NCI-H526 treated with DMSO at 0.1 percent for 48 hours (cell line): ENCODE measurements around the gene PIP5K1B.
A peak's percentile ranks its signal among the peaks of the same experiment; 100 is the strongest.
"Not testable (repeated sequence)": the region's sequence is repeated elsewhere in the genome, so short reads cannot be mapped to it uniquely, and the experiment has no call there.

Source experiments
- DNase-seq: peaks from one replicate; lab custom pipeline; 2025; lab: John Stamatoyannopoulos, UW

Gene PIP5K1B

DNA sequence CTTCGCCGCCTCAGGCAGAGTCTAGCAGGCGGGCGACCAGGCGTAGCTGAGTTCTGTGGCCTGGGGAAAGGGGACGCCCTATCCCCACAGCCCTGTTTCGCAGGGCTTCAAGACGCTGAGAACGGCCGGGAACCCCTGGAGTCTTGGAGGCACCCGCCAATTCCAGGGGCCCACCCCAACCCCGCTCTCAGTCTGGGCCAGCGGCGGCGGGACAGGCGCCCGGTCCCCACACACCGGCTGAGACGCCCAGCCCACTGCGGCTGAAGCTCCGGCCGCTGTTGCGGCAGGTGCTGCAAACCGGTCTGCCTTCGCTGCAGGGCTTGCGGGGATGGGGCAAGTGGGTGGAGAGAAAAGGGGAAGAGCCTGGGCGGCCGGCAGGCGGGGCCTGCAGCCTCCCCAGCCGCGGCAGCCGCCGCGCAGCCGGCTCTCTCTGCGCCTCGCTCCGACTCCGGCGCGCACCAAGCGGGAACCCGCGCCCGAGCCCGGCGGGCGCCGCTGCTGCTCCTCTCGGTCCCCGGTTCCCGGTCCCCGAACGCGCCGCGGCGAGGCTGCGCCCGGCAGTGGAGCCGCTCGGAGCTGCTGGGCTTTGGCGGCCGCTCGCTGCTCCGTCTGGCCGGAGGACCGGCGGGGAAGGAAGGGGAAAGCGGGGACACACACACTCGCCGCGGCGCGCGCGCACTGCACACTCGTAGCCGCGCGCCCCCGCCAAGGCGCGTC is at the start of gene PIP5K1B:
TSS of gene PIP5K1B (plus strand) at position 427 of the 717 bp plus-strand sequence. CDS start 117,375 bp downstream, outside the sequence.
- DNase-seq = peak; percentile 65

DNA sequence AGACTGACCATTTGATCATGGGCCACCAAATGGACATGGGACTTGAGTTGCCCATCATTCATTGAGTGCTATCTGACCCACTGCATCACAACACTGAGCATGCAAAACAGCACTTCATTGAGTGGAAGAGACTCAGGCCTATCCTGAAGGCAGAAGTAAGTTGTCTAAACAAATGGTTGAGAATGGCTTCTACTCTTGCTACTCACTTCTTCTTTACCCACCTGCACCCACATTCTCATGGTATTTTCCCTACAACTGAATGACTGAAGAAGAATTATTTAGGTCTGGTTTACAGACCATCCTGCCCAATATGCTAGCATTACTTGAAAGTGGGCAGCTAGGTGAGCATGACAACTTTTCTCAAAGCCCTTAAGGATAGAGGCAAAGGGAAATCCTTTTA is 41.0 kb upstream of the PIP5K1B start:
- no peak for DNase-seq

- no peak for DNase-seq
Observed at GRCh38 chr9:68668127-68668526, 36.9 kb upstream of the PIP5K1B start.

DNA sequence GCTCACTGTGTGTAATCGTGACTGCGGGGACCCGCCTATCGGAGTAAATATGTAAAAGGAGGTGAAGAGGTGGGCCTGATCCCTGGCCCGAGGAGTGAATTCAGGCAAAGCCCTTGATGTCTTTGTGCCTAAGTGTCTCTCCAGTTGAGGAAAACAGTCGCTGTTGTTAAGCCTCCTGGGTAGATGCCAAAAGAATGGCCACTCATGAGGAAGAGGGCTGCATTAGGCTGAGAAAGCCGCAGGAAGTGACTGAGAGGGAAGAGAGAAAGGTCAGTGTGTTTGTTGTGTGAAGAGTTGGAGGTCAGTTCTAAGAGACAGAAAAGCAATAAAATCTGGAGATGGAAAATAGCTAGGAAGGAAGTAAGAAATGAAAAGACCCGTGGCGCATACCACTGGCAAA is 35.8 kb upstream of the PIP5K1B start:
- DNase-seq = no peak

GRCh38 chr9:68672215-68672614 is 32.8 kb upstream of the PIP5K1B start:
- DNase-seq = no peak

- no peak for DNase-seq
Observed at GRCh38 chr9:68672625-68673024, 32.4 kb upstream of the PIP5K1B start.

GRCh38 chr9:68678430-68678829 is 26.6 kb upstream of the PIP5K1B start:
- peak; percentile 3 for DNase-seq

GRCh38 chr9:68683433-68683832 is 21.6 kb upstream of the PIP5K1B start:
- DNase-seq = no peak

DNA sequence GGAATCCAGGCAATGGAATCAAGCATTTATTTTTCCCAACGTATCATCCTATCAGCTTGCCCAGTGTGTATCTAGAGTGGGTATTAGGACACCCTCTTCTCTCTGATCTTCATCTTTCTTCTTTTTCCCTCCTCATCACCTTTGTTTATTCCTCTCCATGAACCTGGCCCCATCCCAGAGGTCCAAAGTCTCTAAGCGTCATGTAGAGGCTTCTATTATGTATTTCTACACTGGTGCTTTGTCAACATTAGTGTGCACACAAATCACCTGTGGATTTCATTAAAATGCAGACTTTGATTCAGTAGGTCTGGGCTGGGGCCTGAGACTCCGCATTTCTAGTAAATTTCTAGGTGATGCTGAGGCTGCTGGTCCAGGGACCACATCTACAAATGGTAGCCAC is 19.8 kb upstream of the PIP5K1B start:
- DNase-seq = no peak

DNA sequence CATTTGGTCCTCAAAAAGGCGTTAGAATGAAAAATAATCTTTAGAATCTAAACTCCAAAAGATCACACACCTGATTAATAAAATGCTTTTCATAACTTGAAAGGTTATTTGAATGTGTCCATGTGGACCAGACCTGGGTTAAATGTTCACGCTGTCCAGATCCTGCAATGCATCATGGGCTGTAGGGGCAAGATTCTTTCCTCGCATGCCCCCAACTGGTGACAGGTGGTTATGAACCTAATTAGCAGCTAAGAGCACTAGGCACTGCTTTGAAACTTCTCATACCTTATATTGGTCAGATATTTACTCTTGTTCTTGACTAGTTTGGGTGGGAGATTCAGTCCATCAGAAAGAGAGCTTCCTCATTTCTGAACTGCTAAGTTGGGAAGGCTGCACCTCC is 19.3 kb upstream of the PIP5K1B start:
- no peak for DNase-seq

DNA sequence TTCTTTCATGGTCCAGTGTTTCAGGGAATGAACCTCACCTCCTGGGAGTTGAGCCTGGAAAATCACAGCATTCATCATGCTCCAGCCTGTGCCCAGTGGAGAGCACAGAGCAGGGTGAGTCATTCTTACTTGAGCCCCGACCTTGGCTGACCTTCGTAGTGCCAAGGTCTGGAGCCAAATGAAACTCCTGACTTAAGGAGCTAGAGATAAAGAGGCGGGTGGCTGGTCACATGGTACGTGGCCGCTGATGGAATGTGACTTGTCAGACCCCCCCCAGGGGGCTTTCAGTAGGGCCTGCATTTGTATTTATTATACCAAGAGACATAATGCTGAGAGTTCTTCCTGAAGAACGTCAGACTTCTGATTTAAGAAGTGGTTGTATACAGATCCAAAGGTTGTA is 15.0 kb upstream of the PIP5K1B start:
- no peak for DNase-seq

DNA sequence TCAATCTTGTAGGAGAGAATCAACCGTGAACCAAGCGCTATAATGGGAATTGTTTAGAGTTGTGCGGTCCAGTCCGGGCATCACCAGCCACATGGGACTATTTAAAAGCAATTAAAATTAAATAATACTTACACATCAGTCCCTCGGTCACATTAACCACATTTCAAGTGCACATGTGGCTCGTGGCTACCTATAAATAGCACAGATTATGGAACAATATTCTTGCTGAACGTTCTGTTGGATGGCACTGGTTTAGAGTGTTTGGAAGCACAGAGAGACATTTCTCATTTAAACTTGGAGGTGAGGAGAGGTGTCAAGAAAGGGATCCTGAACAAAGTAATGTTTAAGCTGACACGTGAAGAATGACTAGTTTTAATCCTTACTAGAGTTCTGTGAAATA is 12.5 kb upstream of the PIP5K1B start:
- no peak for DNase-seq

DNA sequence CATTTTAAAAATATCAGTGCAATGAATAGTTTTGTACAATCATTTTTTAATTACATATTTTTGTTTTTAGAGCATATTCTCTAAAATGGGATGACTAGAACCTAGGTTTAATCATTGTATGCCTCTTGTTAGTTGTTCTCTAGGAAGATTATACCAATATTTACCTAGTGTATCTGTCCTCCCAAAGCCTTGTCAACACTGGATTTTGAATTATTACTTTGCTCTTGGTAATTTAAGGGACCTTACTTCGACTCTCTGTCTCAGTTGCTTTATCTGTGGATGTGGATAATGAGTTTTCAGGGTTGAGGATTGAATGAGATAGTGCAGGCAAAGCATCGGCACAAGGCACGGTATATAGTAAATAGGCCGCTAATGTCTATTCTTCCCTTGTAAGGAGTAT is 10.9 kb upstream of the PIP5K1B start:
- DNase-seq = no peak

DNA sequence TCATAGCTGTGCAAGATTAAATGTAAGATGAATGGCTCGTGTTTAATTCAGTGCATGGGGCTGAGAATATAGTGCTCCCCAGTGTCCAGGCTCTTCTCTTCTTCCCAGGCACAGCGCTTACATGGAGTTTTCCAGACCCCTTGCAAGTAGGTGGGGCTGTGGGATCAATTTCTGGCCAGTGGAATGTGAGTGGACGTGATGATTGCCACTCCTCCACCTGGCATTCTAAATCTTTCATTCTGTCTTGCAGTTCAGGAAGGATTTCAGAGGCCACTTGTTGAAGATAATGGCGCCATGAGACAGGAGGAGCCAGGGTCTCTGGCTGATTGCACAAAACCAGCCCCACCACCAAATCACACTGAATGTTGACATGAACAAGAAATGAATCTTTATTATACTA is 7.2 kb upstream of the PIP5K1B start:
- DNase-seq = no peak

GRCh38 chr9:68698943-68699509 is 6.0 kb upstream of the PIP5K1B start:
- no peak for DNase-seq

DNA sequence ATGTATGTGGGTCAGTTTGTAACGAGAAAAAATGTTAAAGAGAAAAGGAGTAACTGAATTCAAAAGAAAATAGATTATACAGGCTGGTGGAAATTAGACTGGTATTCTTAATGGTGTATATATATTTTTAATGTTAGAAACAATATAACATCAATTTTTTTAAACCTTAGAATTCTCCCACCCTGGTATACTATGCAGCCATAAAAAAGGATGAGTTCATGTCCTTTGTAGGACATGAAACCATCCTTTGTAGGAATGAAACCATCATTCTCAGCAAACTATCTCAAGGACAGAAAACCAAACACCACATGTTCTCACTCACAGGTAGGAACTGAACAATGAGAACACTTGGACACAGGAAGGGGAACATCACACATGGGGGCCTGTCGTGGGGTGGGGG is 5.4 kb upstream of the PIP5K1B start:
- DNase-seq = not testable (repeated sequence)

- no peak for DNase-seq
Observed at GRCh38 chr9:68702493-68702892, 2.5 kb upstream of the PIP5K1B start.

DNA sequence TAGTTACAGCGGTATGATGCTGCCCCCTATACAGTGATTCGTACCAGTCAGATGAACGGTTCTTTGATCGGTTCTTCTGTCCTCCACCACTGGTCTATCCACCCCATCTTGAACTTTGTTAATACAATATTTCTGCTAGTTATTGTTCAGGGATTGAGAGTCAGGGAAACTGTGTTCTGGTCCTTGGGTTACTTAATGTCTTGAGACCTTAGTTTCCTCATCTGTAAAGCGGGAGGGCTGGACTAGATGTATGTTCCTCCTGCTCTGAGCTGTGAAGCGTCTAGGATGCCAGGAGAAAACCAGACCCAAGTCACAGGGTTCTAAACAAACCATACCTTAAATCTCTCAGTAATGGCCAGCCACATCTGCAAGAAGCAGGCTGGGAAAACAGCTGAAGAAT is 1.4 kb upstream of the PIP5K1B start:
- no peak for DNase-seq

GRCh38 chr9:68704498-68704813 is 584 bp upstream of the PIP5K1B start:
- no peak for DNase-seq

- DNase-seq = peak; percentile 32
Observed at GRCh38 chr9:68705531-68706362, 707 bp downstream of the PIP5K1B start.

DNA sequence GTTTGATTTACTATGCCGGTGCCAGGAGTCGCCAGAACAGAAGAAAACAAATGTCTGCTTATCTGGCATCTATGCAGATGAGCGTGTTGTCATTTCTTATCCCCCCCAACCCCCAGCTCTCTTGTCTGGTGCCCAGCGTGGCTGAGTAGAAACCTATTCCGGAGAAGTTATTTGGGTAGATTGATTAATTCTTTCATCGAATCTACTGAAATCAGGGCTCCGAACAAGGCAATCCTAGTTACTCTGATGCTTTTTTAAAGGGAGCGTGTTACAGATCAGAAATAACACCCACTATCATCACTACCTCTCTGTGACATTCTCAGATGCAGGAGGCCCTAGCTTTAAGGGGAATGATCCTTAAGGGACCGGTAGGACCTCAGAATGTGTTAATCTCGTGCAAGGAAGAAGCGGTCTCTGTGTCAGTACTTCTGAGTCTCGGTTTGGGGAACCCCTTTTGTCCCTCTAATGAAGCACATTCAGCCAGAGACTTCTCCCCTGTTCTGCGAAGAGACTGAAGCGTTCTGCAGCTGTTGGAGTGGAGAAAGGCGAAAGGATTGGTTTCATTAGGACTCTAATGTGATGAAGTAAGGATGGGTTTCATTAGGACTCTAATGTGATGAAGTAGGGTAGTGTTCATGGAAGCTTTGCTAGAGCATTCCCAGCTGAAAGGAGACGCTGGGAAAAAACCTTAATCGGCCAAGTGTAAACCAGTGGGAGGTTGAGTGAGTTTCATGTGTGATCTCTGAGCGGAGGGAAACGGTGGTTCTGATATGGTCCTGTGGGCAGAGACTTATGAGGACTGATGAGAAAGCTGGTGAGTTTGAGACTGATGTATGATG is 1.5 kb downstream of the PIP5K1B start:
- peak; percentile 42 for DNase-seq

GRCh38 chr9:68707801-68708488 is 2.9 kb downstream of the PIP5K1B start:
- peak; percentile 91 for DNase-seq
